CD4-positive, alpha-beta T cell (primary cell): ENCODE measurements around the gene CYTH2. TPM values are rescaled to one million over a fixed set of nuclear protein-coding genes. Genes with fewer than 3 reads are reported as not detected.

ENCODE experiments used
- ATAC-seq: fragments of 200-7000 bp; cut with Tn5 transposase; one replicate; pipeline ENCODE4 v1.10.0; 2022; ENCODE audit warnings: mild to moderate bottlenecking; ENCODE audit not compliant: poor library complexity
- CTCF ChIA-PET: fragments of 350-600 bp; sonication (Branson Sonifier 250); formaldehyde crosslinking; loops from one replicate; lab custom pipeline; 2021; ENCODE audit warnings: antibody characterized with exemption, inconsistent platforms; lab: Charles Lee
- POLR2A ChIA-PET: fragments of 350-600 bp; sonication (Branson Sonifier 250); formaldehyde crosslinking; loops from one replicate; lab custom pipeline; 2021; ENCODE audit warnings: antibody characterized with exemption, inconsistent platforms; lab: Charles Lee
- DNase-seq, 14 experiments: peaks; one replicate each; pipeline ENCODE4 v3.0.0-alpha.2; 2013 to 2020; ENCODE audit warnings: mixed read lengths in 2 of 14
- H3K27ac ChIP-seq, 2 donors: one replicate each; pipeline versions ENCODE4 v1.5.1 to v1.7.0; 2013; ENCODE audit warnings: low read length in 2 of 2, low read depth in 1 of 2, mild to moderate bottlenecking in 1 of 2
- H3K27me3 ChIP-seq, 2 experiments: 1 replicate in 1 of 2; 2 replicates in 1 of 2; pipeline versions ENCODE4 v1.6.1 to v1.7.0; 2013; ENCODE audit warnings: low read length in 2 of 2, control low read depth in 1 of 2, mild to moderate bottlenecking in 1 of 2, moderate library complexity in 1 of 2; ENCODE audit not compliant: insufficient read depth in 2 of 2, control insufficient read depth in 1 of 2
- H3K36me3 ChIP-seq: one replicate; pipeline ENCODE4 v1.6.1; 2013; ENCODE audit warnings: low read length, control low read depth; ENCODE audit not compliant: insufficient read depth
- H3K4me1 ChIP-seq: one replicate; pipeline ENCODE4 v1.6.1; 2013; ENCODE audit warnings: low read length, control low read depth; ENCODE audit not compliant: insufficient read depth
- H3K4me3 ChIP-seq: one replicate; pipeline ENCODE4 v1.5.1; 2013; ENCODE audit warnings: mild to moderate bottlenecking, low read length, moderate library complexity
- H3K9me3 ChIP-seq, 2 experiments: 1 replicate in 1 of 2; 2 replicates in 1 of 2; pipeline versions ENCODE4 v1.6.1 to v1.7.0; 2013; ENCODE audit warnings: low read length in 2 of 2, mild to moderate bottlenecking in 2 of 2, control low read depth in 1 of 2, moderate library complexity in 1 of 2; ENCODE audit not compliant: control insufficient read depth in 1 of 2, insufficient read depth in 1 of 2
- H3K27ac Mint-ChIP-seq: one replicate; pipeline ENCODE4 v1.8.0; 2020; ENCODE audit warnings: mixed read lengths
- H3K27me3 Mint-ChIP-seq: one replicate; pipeline ENCODE4 v1.8.0; 2021; ENCODE audit warnings: mixed read lengths
- H3K36me3 Mint-ChIP-seq: one replicate; pipeline ENCODE4 v1.8.0; 2021; ENCODE audit warnings: low read depth, mixed read lengths
- H3K4me1 Mint-ChIP-seq: one replicate; pipeline ENCODE4 v1.8.0; 2021; ENCODE audit warnings: low read depth, mixed read lengths
- H3K4me3 Mint-ChIP-seq: one replicate; pipeline ENCODE4 v1.8.0; 2020; ENCODE audit warnings: mild to moderate bottlenecking, mixed read lengths
- H3K9me3 Mint-ChIP-seq: one replicate; pipeline ENCODE4 v1.8.0; 2020; ENCODE audit warnings: mixed read lengths
- intact Hi-C, 2 experiments: fragments of 100-400 bp; cut with DNase I in 1 of 2; cut with micrococcal nuclease in 1 of 2; formaldehyde crosslinking; loops; one replicate each; pipeline versions ENCODE4 v1.15.1 to v1.9.0; 2023 to 2025; cut with DNase I, micrococcal nuclease
- total RNA-seq, 174 experiments: library from RNA in 2 of 174; stranded (reverse) in 2 of 174; gene quantifications; one replicate each; pipeline ENCODE4 v1.2.3 and lab custom pipeline; 2021 to 2026
- TF ChIP-seq, protein P1 (sequence below): fragments of 200-600 bp; IDR thresholded peaks from one replicate; pipeline ENCODE4 v1.8.0; 2022; ENCODE audit warnings: antibody characterized with exemption, mild to moderate bottlenecking

CYTH2 gene
- total RNA-seq, 2 experiments from 2014 or later = 23.4 to 25.3 TPM

DNA sequence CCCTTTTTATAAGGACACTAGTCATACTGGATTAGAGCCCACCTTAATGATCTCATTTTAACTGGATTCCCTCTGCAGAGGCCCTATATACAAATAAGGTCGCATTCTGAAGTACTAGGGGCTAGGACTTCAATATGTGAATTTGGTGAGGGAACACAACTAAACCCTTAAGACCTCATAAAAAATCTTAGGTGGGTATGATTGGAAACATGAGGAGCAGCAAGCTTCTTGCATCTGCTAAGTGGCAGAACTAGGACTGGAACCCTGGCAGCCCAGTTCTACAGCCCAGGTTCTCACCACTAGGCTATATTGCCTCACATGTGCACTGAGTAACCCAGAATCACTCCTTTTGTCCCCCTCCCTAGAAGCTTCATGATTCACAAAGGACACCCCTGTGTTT lies 40.5 kb upstream of the CYTH2 start:
- no peak for ATAC-seq
- Mint-ChIP-seq H3K4me1 (no peaks in the 10 kb centered on the region), H3K4me3 (no peak overlapping the region), H3K27me3 (no peaks in the 10 kb centered on the region), H3K27ac (no peak overlapping the region), H3K9me3 (no peaks in the 10 kb centered on the region), H3K36me3 (no peaks in the 10 kb centered on the region)
- TF ChIP-seq, protein P1, sequence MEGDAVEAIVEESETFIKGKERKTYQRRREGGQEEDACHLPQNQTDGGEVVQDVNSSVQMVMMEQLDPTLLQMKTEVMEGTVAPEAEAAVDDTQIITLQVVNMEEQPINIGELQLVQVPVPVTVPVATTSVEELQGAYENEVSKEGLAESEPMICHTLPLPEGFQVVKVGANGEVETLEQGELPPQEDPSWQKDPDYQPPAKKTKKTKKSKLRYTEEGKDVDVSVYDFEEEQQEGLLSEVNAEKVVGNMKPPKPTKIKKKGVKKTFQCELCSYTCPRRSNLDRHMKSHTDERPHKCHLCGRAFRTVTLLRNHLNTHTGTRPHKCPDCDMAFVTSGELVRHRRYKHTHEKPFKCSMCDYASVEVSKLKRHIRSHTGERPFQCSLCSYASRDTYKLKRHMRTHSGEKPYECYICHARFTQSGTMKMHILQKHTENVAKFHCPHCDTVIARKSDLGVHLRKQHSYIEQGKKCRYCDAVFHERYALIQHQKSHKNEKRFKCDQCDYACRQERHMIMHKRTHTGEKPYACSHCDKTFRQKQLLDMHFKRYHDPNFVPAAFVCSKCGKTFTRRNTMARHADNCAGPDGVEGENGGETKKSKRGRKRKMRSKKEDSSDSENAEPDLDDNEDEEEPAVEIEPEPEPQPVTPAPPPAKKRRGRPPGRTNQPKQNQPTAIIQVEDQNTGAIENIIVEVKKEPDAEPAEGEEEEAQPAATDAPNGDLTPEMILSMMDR = no peak
- no peak for DNase-seq
- no peaks in the 10 kb centered on the region for H3K4me1 ChIP-seq
- H3K27me3 ChIP-seq = no peaks in the 10 kb centered on the region
- H3K27ac ChIP-seq = no peak overlapping the region
- H3K9me3 ChIP-seq = no peaks in the 10 kb centered on the region
- POLR2A ChIA-PET = no interaction called here
- H3K36me3 ChIP-seq = no peaks in the 10 kb centered on the region
- CTCF ChIA-PET = no interaction called here
- intact Hi-C loops = no loop called here
- H3K4me3 ChIP-seq = no peak overlapping the region

DNA sequence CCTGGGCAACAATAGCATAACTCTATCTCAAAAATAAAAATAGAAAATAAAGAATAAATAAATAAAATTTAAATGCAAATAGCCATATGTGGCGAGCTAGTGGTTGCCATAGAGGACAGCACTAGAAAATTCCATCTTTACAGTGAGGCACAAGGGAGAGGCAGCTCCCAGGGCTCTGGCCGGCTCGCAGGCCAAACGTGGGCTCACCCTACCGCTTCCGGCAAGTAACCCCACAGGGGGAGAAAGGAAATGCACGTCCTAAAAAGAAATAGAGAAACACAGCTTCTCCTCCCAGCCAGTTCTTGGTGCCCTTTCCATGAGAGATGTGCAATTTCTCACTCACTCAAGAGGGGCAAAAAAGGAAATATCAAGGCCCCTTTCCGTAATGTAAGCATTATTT lies 35.8 kb upstream of the CYTH2 start:
- Mint-ChIP-seq H3K4me3 (no peak overlapping the region), H3K27ac (no peak overlapping the region), H3K27me3 (peaks cover 21% of the 10 kb centered on the region), H3K9me3 (no peaks in the 10 kb centered on the region), H3K36me3 (no peaks in the 10 kb centered on the region), H3K4me1 (no peaks in the 10 kb centered on the region)
- no peak overlapping the region for H3K27ac ChIP-seq
- H3K9me3 ChIP-seq = no peaks in the 10 kb centered on the region
- ATAC-seq = no peak
- TF ChIP-seq, protein P1 = no peak
- no peak overlapping the region for H3K4me3 ChIP-seq
- no peak for DNase-seq
- intact Hi-C loops = no loop called here
- no peaks in the 10 kb centered on the region for H3K4me1 ChIP-seq
- H3K36me3 ChIP-seq = no peaks in the 10 kb centered on the region
- POLR2A ChIA-PET = no interaction called here
- H3K27me3 ChIP-seq = peaks cover 7 to 15% of the 10 kb centered on the region in 2 experiments
- CTCF ChIA-PET = interaction anchor here (0.6 kb wide), 1 partner anchor 120 kb away, joined by 4 read pairs; no protein-coding TSS in a partner anchor

DNA sequence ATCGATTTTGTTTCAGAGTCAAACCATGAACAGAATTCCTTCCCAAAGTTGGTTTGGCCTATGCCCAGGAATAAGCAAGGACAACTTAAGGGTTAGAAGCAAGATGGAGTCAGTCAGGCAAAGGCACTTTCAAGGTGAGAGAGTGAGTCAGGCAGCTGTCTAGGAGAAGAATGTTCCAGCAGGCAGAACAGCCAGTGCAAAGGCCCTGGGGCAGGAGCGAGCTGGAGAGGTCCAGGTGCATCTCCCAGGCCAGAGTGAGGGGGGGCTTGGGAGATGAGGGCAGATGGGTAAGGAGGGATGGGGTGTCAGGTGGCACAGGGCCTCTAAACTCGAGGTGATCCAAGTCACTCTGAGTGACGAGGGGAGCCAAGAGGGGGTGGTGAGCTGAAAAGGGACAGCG lies 32.6 kb upstream of the CYTH2 start:
- H3K4me3 Mint-ChIP-seq = no peak overlapping the region
- no peaks in the 10 kb centered on the region for H3K36me3 Mint-ChIP-seq
- H3K9me3 Mint-ChIP-seq = no peaks in the 10 kb centered on the region
- Histone ChIP-seq H3K9me3 (no peaks in the 10 kb centered on the region), H3K27ac (no peak overlapping the region), H3K27me3 (peaks cover 14 to 26% of the 10 kb centered on the region in 2 experiments), H3K4me3 (no peak overlapping the region), H3K36me3 (no peaks in the 10 kb centered on the region), H3K4me1 (no peaks in the 10 kb centered on the region)
- H3K4me1 Mint-ChIP-seq = no peaks in the 10 kb centered on the region
- no peak for DNase-seq
- ATAC-seq = no peak
- no peak overlapping the region for H3K27ac Mint-ChIP-seq
- TF ChIP-seq, protein P1 = no peak
- H3K27me3 Mint-ChIP-seq = peaks cover 32% of the 10 kb centered on the region
- CTCF ChIA-PET = no interaction called here
- intact Hi-C loops = no loop called here
- POLR2A ChIA-PET = no interaction called here
